GM12864 (cell line): ENCODE results near the gene HDAC5.
"Not testable (repeated sequence)": the region's sequence is repeated elsewhere in the genome, so short reads cannot be mapped to it uniquely, and the experiment has no call there.

Source experiments
- DNase-seq: peaks from one replicate; pipeline ENCODE4 v3.0.0-alpha.2; 2011; ENCODE audit warnings: low read depth
- H3K4me3 ChIP-seq: 2 replicates; pipeline ENCODE4 v1.5.1; 2011; ENCODE audit warnings: mild to moderate bottlenecking, low read depth, low read length, control low read depth
- TF ChIP-seq, protein P1 (sequence below): IDR thresholded peaks from 2 replicates; pipeline ENCODE4 v1.5.1; 2011; ENCODE audit warnings: low read depth, mild to moderate bottlenecking, moderate library complexity, low read length, control low read depth, inconsistent platforms; ENCODE audit errors: missing control alignments

The HDAC5 gene

DNA sequence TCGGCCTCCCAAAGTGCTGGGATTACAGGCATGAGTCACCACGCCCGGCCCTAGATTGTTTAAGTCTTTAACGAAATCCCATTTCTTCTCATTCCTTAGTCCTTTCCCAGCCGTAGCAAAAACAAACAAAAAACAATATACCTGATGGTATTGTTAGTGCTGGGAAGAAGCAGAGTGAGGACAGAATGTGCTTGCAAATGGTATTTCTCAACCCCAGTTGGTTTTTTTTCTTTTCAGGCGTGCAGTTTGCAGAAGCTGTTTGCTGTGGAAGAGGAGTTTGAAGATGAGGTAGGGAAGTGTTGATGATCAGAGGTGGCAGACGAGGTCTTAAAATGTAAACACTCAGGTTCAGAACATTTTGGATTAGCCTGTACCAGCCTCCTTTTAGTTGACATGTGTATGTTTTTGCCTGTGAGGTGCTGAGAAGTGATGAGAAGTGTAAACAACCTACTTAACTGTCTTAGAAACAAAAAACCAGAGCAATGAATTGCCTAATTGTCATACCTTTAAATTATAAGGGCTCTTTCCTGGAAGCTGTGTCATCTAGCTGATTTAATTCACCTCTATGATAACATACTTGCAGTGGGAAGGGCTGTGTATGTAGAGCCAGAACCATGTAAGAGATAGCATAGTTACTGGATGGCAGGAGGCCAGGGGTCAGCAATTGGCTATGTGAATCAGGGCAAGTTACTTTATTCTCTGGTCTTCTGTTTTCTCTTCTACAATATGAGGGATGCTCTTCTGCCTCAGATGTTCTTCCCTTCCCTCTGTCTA is 21.7 kb upstream of the HDAC5 start:
- TF ChIP-seq, protein P1, sequence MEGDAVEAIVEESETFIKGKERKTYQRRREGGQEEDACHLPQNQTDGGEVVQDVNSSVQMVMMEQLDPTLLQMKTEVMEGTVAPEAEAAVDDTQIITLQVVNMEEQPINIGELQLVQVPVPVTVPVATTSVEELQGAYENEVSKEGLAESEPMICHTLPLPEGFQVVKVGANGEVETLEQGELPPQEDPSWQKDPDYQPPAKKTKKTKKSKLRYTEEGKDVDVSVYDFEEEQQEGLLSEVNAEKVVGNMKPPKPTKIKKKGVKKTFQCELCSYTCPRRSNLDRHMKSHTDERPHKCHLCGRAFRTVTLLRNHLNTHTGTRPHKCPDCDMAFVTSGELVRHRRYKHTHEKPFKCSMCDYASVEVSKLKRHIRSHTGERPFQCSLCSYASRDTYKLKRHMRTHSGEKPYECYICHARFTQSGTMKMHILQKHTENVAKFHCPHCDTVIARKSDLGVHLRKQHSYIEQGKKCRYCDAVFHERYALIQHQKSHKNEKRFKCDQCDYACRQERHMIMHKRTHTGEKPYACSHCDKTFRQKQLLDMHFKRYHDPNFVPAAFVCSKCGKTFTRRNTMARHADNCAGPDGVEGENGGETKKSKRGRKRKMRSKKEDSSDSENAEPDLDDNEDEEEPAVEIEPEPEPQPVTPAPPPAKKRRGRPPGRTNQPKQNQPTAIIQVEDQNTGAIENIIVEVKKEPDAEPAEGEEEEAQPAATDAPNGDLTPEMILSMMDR = no peak
- no peak for DNase-seq

DNA sequence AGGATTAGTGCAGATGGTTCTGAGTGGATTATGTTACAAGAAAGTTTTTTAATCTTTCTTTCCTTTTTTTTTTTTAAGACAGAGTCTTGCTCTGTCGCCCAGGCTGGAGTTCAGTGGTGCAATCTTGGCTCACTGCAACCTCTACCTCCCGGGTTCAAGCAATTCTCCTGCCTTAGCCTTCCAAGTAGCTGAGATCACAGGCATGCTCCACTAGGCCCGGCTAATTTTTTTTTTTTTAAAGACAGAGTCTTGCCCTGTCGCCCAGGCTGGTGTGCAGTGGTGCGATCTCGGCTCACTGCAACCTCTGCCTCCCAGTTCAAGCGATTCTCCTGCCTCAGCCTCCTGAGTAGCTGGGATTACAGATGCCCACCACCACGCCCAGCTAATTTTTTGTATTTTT is 20.5 kb upstream of the HDAC5 start:
- not testable (repeated sequence) for H3K4me3 ChIP-seq, DNase-seq

More for the DNA sequence above, 21.7 kb upstream of the HDAC5 start:
- no peak overlapping the region for H3K4me3 ChIP-seq

GRCh38 chr17:44137891-44138709 is 14.7 kb upstream of the HDAC5 start:
- H3K4me3 ChIP-seq = no peak overlapping the region
- TF ChIP-seq, protein P1 = no peak
- no peak for DNase-seq

GRCh38 chr17:44134752-44135568 is 11.5 kb upstream of the HDAC5 start:
- TF ChIP-seq, protein P1 = no peak
- no peak for DNase-seq
- H3K4me3 ChIP-seq = no peak overlapping the region

- TF ChIP-seq, protein P1 = no peak
- no peak for DNase-seq
- H3K4me3 ChIP-seq = no peak overlapping the region
Measured at GRCh38 chr17:44133918-44134476, 10.6 kb upstream of the HDAC5 start.

GRCh38 chr17:44132275-44132821 is 8.9 kb upstream of the HDAC5 start:
- DNase-seq = no peak
- no peak overlapping the region for H3K4me3 ChIP-seq
- TF ChIP-seq, protein P1 = no peak

- not testable (repeated sequence) for DNase-seq, H3K4me3 ChIP-seq
Measured at GRCh38 chr17:44131372-44131771, 7.9 kb upstream of the HDAC5 start.
